MCF 10A (cell line): ENCODE data around the gene ZNF581. TPM values are rescaled to one million over a fixed set of nuclear protein-coding genes. Genes with fewer than 3 reads are reported as not detected.

ENCODE experiments used
- BruUV-seq: library from RNA; stranded (reverse); fragments of 400-500 nt; replicated peaks from 2 replicates; lab custom pipeline; 2021; lab: Mats Ljungman, UMichigan
- CTCF ChIA-PET: fragments of 300-600 bp; sonication (Branson Sonifier 250); formaldehyde crosslinking; extraction: SDS; loops from one replicate; lab custom pipeline; 2021; ENCODE audit warnings: antibody characterized with exemption, inconsistent platforms; lab: Yijun Ruan, JAX
- POLR2A ChIA-PET: fragments of 300-600, 350-650 bp; sonication (Branson Sonifier 250); formaldehyde crosslinking; extraction: SDS; loops from one replicate; lab custom pipeline; 2020; ENCODE audit warnings: antibody characterized with exemption, inconsistent platforms; lab: Yijun Ruan, JAX
- DNase-seq: peaks from one replicate; pipeline ENCODE4 v3.0.0-alpha.2; 2018; ENCODE audit not compliant: unreplicated experiment
- H3K27ac Mint-ChIP-seq: one replicate; pipeline ENCODE4 v1.8.0; 2022; ENCODE audit warnings: mild to moderate bottlenecking, low read depth, mixed read lengths; ENCODE audit not compliant: unreplicated experiment
- H3K27me3 Mint-ChIP-seq: one replicate; pipeline ENCODE4 v1.8.0; 2022; ENCODE audit warnings: mixed read lengths; ENCODE audit not compliant: insufficient read depth, unreplicated experiment
- H3K36me3 Mint-ChIP-seq: one replicate; pipeline ENCODE4 v1.8.0; 2022; ENCODE audit warnings: mild to moderate bottlenecking, moderate library complexity, mixed read lengths; ENCODE audit not compliant: insufficient read depth, unreplicated experiment
- H3K4me1 Mint-ChIP-seq: one replicate; pipeline ENCODE4 v1.8.0; 2022; ENCODE audit warnings: mixed read lengths; ENCODE audit not compliant: insufficient read depth, unreplicated experiment
- H3K4me3 Mint-ChIP-seq: one replicate; pipeline ENCODE4 v1.8.0; 2022; ENCODE audit warnings: mild to moderate bottlenecking, moderate library complexity, mixed read lengths; ENCODE audit not compliant: unreplicated experiment
- H3K9me3 Mint-ChIP-seq: one replicate; pipeline ENCODE4 v1.8.0; 2022; ENCODE audit warnings: mixed read lengths; ENCODE audit not compliant: unreplicated experiment
- intact Hi-C: fragments of 100-400 bp; cut with micrococcal nuclease; formaldehyde crosslinking; loops from 2 replicates; pipeline ENCODE4 v1.14.1; 2022
- total RNA-seq: library from RNA; stranded (reverse); gene quantifications from 2 replicates; pipeline ENCODE4 v1.2.3, GENCODE V29; 2022
- TF ChIP-seq, protein P1 (sequence below): fragments of 200-600 bp; IDR thresholded peaks from one replicate; pipeline ENCODE4 v1.8.0; 2022; ENCODE audit warnings: antibody characterized with exemption, mild to moderate bottlenecking; ENCODE audit not compliant: unreplicated experiment

Gene ZNF581
- total RNA-seq, 1 experiment from 2014 or later = 25.7 TPM

DNA sequence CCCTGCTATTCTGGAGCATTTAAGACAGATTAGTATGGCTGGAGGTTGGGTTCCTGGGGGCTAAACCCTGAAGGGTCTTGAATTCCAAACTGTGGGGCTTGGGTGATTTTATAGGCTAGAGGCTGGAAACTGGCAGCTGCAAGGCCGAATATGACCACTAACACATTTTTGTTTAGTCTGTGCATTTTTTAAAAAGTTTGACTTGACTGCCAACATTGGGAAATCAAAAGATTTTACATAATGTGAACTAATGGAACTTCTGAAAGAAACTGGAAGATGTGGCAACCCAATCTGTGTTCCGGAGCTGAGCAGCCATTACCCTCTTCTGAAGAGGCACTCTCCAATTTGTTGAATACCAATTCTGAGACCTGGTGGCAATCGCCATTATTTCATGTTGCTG is 24.2 kb upstream of the ZNF581 start:
- Mint-ChIP-seq H3K36me3 (peaks cover 28% of the 10 kb centered on the region), H3K27ac (no peak overlapping the region), H3K4me1 (peaks cover 10% of the 10 kb centered on the region), H3K9me3 (no peaks in the 10 kb centered on the region), H3K27me3 (no peaks in the 10 kb centered on the region), H3K4me3 (no peak overlapping the region)
- intact Hi-C loops = no loop called here
- CTCF ChIA-PET = interaction anchor here (0.7 to 2.2 kb wide), 3 partner anchors 13 to 503 kb away, joined by 3 to 17 read pairs (median 5); partner anchors contain the start of gene ZNF865
- TF ChIP-seq, protein P1, sequence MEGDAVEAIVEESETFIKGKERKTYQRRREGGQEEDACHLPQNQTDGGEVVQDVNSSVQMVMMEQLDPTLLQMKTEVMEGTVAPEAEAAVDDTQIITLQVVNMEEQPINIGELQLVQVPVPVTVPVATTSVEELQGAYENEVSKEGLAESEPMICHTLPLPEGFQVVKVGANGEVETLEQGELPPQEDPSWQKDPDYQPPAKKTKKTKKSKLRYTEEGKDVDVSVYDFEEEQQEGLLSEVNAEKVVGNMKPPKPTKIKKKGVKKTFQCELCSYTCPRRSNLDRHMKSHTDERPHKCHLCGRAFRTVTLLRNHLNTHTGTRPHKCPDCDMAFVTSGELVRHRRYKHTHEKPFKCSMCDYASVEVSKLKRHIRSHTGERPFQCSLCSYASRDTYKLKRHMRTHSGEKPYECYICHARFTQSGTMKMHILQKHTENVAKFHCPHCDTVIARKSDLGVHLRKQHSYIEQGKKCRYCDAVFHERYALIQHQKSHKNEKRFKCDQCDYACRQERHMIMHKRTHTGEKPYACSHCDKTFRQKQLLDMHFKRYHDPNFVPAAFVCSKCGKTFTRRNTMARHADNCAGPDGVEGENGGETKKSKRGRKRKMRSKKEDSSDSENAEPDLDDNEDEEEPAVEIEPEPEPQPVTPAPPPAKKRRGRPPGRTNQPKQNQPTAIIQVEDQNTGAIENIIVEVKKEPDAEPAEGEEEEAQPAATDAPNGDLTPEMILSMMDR = no peak
- POLR2A ChIA-PET = interaction anchor here (2.5 kb wide), 1 partner anchor 13 kb away, joined by 13 read pairs; no protein-coding TSS in a partner anchor
- no peak for DNase-seq
- TSS peak; percentile 4 for BruUV-seq

DNA sequence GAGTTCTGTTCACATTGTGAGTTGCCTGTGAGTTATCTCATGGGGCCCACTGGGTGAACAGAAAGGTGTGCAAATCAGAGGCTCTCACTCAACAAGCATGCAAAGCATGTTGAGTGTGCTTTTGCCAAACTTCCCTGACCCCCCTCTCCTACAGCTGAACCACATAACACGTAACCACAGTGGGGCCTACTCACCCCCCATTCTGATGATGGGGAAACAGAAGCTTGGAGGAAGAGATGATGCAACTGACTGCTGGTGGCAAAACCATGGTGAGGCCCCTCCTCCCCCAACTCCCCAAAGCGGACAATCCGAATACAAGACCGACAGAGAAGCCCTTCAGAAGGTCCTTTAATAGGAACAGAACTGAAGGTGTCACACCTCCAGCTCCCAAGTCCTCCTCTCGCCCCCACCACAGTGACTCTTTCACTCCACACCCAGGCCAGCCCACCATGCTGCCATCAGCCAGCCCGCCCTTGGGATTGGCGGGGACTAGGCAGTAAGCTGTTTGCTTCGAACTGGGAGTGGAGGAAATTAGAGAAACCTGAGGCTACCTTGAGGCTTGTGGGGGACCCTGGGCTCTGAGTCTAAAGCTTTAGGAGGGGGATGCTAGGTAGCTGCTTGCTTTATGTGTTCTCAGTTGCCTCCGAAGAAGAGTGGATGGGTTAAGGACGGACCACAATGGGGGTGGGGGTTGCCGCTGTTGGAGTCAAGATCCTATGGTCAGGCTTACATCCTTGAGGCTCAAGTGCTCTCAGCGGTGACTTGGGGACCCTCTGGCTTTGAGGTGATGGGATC is 22.8 kb upstream of the ZNF581 start:
- ChIA-PET POLR2A (interaction anchor here (0.7 to 2.5 kb wide), 5 partner anchors 8 to 39 kb away, joined by 3 to 13 read pairs (median 3); partner anchors contain the start of genes FIZ1 and ZNF579), CTCF (interaction anchor here (0.8 to 1.3 kb wide), 3 partner anchors 11 to 532 kb away, joined by 3 read pairs; no protein-coding TSS in a partner anchor)
- Mint-ChIP-seq H3K4me1 (peaks cover 10% of the 10 kb centered on the region), H3K9me3 (no peaks in the 10 kb centered on the region), H3K27me3 (no peaks in the 10 kb centered on the region), H3K36me3 (peaks cover 28% of the 10 kb centered on the region), H3K4me3 (no peak overlapping the region), H3K27ac (no peak overlapping the region)
- no peak for DNase-seq
- no TSS peak for BruUV-seq
- intact Hi-C loops = no loop called here
- TF ChIP-seq, protein P1 = no peak

DNA sequence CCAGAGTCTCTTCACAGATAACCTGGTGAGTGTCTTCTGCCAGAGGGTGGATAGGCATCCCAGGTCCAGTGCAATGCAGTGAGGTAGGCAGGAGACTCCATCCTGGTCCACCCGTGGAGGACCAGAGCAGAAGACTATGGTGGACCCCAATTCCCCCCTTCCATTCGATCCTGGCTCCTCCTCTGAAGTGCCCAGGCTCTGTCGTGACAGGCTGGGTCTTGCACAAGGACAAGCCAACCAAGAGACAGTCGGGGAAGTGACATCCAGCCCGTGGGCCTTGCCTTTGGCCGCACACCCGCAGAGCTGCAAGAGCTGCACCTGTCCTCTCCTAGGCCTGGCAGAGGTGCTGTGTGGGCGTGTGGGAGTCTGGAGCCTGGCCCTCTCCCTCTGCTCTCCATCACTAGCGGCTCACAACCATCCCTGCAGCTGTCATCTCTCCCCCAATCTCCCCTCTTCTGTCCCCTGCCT is 22.2 kb upstream of the ZNF581 start:
- peaks cover 28% of the 10 kb centered on the region for H3K36me3 Mint-ChIP-seq
- H3K27me3 Mint-ChIP-seq = no peaks in the 10 kb centered on the region
- intact Hi-C loops = no loop called here
- no peak for DNase-seq
- H3K9me3 Mint-ChIP-seq = no peaks in the 10 kb centered on the region
- peaks cover 10% of the 10 kb centered on the region for H3K4me1 Mint-ChIP-seq
- TF ChIP-seq, protein P1 = no peak
- ChIA-PET CTCF (interaction anchor here (0.8 to 1.3 kb wide), 2 partner anchors 15 to 533 kb away, joined by 3 read pairs; no protein-coding TSS in a partner anchor), POLR2A (interaction anchor here (1.0 to 2.5 kb wide), 3 partner anchors 15 to 40 kb away, joined by 3 to 13 read pairs (median 3); partner anchors contain the start of genes FIZ1 and ZNF579)
- H3K4me3 Mint-ChIP-seq = no peak overlapping the region
- H3K27ac Mint-ChIP-seq = no peak overlapping the region
- BruUV-seq = no TSS peak

DNA sequence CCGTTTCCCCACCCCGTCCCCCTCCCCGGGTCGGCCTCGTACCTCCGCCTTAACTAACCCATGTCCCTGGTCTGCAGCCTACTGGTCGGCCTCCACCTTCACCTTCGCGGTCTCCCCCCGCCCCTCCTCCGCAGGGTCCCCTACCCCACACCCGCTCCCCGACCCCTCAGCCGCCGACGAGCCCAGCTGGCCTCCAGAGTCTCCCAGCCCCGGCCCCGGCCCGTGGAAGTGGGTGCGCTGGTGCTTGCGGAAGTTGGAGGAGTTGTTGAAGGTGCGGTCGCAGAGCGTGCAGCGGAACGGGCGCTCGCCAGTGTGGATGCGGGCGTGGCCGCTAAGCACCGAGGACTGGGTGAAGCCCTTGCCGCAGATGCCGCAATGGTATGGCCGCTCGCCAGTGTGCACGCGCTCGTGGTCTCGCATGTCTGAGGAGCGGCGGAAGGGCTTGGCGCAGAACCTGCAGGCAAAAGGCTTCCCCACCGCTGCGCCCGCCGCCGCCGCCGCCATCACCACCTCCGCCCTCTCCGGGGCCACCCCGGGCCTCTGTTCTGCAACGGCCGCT is 21.7 kb upstream of the ZNF581 start:
- Mint-ChIP-seq H3K9me3 (no peaks in the 10 kb centered on the region), H3K4me3 (no peak overlapping the region), H3K4me1 (peaks cover 10% of the 10 kb centered on the region), H3K36me3 (peaks cover 28% of the 10 kb centered on the region), H3K27me3 (no peaks in the 10 kb centered on the region), H3K27ac (no peak overlapping the region)
- no peak for DNase-seq
- no TSS peak for BruUV-seq
- CTCF ChIA-PET = interaction anchor here (1.3 to 1.8 kb wide), 2 partner anchors 15 to 16 kb away, joined by 3 to 6 read pairs; partner anchors contain the start of gene ZNF865
- POLR2A ChIA-PET = no interaction called here
- TF ChIP-seq, protein P1 = no peak
- intact Hi-C loops = no loop called here
